Mucosa of stomach (tissue), 1 donor: ENCODE results near the gene TMEM256.
"Not testable (repeated sequence)": the region's sequence is repeated elsewhere in the genome, so short reads cannot be mapped to it uniquely, and the experiment has no call there.

Experiments used
- H3K27me3 ChIP-seq: one replicate; pipeline ENCODE4 v1.7.0; 2013; ENCODE audit warnings: mild to moderate bottlenecking, low read length; ENCODE audit not compliant: control insufficient read depth, insufficient read depth
- H3K36me3 ChIP-seq: one replicate; pipeline ENCODE4 v1.7.0; 2013; ENCODE audit warnings: low read length; ENCODE audit not compliant: control insufficient read depth, insufficient read depth
- H3K4me1 ChIP-seq: one replicate; pipeline ENCODE4 v1.7.0; 2013; ENCODE audit warnings: mild to moderate bottlenecking, low read length; ENCODE audit not compliant: control insufficient read depth, insufficient read depth
- H3K4me3 ChIP-seq: one replicate; pipeline ENCODE4 v1.7.0; 2013; ENCODE audit warnings: low read length
- H3K9ac ChIP-seq: one replicate; pipeline ENCODE4 v1.7.0; 2013; ENCODE audit warnings: mild to moderate bottlenecking, low read length, moderate library complexity
- H3K9me3 ChIP-seq: one replicate; pipeline ENCODE4 v1.7.0; 2013; ENCODE audit warnings: mild to moderate bottlenecking, low read length, moderate library complexity; ENCODE audit not compliant: control insufficient read depth
- donor health status: Pancreatic carcinoma.

The TMEM256 gene

DNA sequence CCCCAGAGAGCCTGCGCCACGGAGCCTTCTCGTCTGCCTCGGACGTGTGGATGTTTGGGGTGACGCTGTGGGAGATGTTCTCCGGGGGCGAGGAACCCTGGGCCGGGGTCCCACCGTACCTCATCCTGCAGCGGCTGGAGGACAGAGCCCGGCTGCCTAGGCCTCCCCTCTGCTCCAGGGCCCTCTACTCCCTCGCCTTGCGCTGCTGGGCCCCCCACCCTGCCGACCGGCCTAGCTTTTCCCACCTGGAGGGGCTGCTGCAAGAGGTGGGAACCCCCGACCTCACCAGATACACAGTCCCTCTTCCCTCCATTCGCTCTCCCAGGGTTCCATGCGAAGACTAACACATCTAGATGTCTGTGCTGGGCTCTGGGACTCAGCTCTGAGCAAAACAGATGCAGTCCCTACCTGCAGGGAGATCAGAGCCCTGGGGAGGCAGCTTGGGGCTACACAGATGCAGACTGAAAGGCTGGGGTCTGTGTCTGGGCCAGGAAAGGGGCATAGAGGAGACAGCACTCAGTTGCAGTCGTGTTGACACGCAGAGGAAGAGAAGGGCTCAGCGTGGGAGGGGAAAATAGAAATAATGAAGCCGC, 19.3 kb downstream of the TMEM256 start:
- peaks cover 10% of the 10 kb centered on the region for H3K4me1 ChIP-seq
- H3K27me3 ChIP-seq: no peaks in the 10 kb centered on the region
- peaks cover 17% of the 10 kb centered on the region for H3K36me3 ChIP-seq
- no peaks in the 10 kb centered on the region for H3K9me3 ChIP-seq
- no peak overlapping the region for H3K9ac ChIP-seq
- H3K4me3 ChIP-seq: no peak overlapping the region

DNA sequence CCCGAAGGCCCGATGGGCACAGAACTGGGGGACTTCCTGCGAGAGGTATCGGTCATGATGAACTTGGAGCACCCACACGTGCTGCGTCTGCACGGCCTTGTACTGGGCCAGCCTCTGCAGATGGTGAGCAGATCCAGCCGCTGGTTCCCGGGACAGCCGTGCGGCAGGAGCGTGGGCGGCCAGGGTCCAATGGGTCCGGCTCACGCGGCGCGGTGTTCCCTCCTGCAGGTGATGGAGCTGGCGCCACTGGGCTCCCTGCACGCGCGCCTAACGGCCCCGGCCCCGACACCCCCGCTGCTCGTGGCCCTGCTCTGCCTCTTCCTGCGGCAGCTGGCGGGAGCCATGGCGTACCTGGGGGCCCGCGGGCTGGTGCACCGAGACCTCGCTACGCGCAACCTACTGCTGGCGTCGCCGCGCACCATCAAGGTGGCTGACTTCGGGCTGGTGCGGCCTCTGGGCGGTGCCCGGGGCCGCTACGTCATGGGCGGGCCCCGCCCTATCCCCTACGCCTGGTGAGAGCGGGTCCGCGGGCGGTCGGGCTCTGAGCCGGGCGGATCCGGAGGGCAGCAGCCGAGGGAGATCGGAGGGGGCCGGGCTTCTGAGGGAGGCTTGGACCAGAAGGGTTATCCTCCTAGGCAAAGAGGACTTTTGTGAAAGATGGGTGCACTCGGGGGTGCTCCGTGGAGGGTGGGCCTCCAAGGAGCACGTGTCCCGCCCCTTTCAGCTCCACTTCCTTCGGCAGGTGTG, 20.0 kb downstream of the TMEM256 start:
- Histone ChIP-seq H3K9me3 (no peaks in the 10 kb centered on the region), H3K4me3 (no peak overlapping the region), H3K9ac (no peak overlapping the region), H3K4me1 (peaks cover 10% of the 10 kb centered on the region), H3K36me3 (peaks cover 11% of the 10 kb centered on the region), H3K27me3 (no peaks in the 10 kb centered on the region)

GRCh38 chr17:7383371-7383741, 20.5 kb downstream of the TMEM256 start:
- no peak overlapping the region for H3K4me3 ChIP-seq
- no peaks in the 10 kb centered on the region for H3K9me3 ChIP-seq
- H3K27me3 ChIP-seq: no peaks in the 10 kb centered on the region
- H3K9ac ChIP-seq: no peak overlapping the region
- peaks cover 6% of the 10 kb centered on the region for H3K36me3 ChIP-seq
- H3K4me1 ChIP-seq: peaks cover 10% of the 10 kb centered on the region

DNA sequence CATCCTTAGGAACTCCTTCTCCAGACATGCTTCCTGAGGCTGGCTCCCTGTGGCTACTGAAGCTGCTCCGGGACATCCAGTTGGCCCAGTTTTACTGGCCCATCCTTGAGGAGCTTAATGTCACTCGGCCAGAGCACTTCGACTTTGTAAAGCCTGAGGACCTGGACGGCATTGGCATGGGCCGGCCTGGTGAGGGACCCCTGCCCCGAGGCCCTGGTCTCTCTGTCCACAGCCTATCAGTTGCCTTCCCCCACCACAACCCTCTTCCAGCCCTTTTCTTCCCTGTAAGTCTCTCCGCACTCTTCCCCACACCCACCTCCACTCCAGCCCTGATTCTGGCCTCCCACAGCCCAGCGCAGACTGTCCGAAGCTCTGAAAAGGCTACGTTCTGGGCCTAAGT, 21.0 kb downstream of the TMEM256 start:
- Histone ChIP-seq H3K4me3 (no peak overlapping the region), H3K4me1 (peaks cover 10% of the 10 kb centered on the region), H3K27me3 (no peaks in the 10 kb centered on the region), H3K36me3 (peaks cover 6% of the 10 kb centered on the region), H3K9me3 (no peaks in the 10 kb centered on the region), H3K9ac (no peak overlapping the region)

GRCh38 chr17:7380855-7381683, 22.8 kb downstream of the TMEM256 start, which contains the start of gene TNK1:
Gene TNK1 (plus strand): TSS chr17:7381089. CDS start chr17:7382927, 1,838 bp downstream.
- peaks cover 6% of the 10 kb centered on the region for H3K36me3 ChIP-seq
- peaks cover 10% of the 10 kb centered on the region for H3K4me1 ChIP-seq
- H3K9ac ChIP-seq: peak within 1 kb of the TSS; percentile 81
- no peaks in the 10 kb centered on the region for H3K9me3 ChIP-seq
- H3K4me3 ChIP-seq: peak within 1 kb of the TSS; percentile 52
- no peaks in the 10 kb centered on the region for H3K27me3 ChIP-seq

DNA sequence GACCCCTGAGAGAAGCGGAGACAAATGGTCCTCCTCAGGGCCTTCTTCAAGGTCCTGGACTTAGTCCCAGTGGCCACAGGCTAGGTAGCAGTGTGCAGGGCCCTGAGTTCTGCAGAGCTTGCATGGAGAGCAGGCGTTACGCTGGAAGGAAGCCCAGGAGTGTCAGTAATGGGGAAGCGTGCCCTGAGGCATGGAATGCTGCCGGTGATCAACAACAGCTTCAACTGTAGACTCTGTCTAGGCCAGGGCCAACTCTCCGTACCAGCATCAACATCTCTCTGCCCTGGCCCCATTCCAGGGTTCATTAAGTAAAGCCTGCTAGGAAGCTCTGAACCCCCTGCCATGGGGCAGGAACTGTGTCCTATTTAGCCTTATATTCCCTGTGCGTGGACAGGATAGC, 23.6 kb downstream of the TMEM256 start:
- H3K36me3 ChIP-seq: peaks cover 6% of the 10 kb centered on the region
- H3K9ac ChIP-seq: peak overlapping the region; percentile 81
- H3K9me3 ChIP-seq: no peaks in the 10 kb centered on the region
- peaks cover 10% of the 10 kb centered on the region for H3K4me1 ChIP-seq
- peak overlapping the region; percentile 52 for H3K4me3 ChIP-seq
- no peaks in the 10 kb centered on the region for H3K27me3 ChIP-seq

DNA sequence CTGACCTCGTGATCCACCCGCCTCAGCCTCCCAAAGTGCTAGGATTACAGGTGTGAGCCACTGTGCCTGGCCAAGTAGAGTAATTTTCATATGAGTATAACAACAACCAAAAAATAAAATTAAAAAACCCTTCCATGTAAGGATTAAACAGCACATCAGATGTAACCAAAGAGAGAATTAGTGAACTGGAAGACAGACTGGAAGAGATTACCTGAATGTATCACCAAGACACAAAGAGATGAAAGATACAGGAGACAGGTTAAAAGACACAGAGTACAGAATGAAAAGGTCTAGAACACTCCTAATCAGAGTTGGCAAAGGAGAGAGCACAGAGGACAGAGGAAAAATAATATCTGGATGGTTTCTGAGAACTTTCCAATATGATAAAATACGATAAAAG, 24.8 kb downstream of the TMEM256 start:
- Histone ChIP-seq H3K36me3 (no peaks in the 10 kb centered on the region), H3K4me3 (no peak overlapping the region), H3K4me1 (peaks cover 10% of the 10 kb centered on the region), H3K9ac (no peak overlapping the region), H3K9me3 (no peaks in the 10 kb centered on the region), H3K27me3 (no peaks in the 10 kb centered on the region)

DNA sequence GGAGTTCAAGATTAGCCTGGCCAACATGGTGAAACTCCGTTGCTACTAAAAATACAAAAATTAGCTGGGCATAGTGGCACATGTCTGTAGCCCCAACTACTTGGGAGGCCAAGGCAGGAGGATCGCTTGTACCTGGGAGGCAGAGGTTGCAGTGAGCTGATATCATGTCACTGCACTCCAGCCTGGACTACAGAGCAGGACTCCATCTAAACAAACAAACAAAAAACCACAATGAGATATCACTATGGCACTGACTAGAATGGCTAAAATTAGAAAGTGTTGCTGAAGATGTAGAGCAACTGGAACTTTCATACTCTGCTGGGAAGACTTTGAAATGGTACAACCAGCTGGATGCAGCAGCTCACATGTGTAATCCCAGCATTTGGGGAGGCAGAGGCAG, 29.5 kb downstream of the TMEM256 start:
- Histone ChIP-seq H3K4me3 (no peak overlapping the region), H3K36me3 (no peaks in the 10 kb centered on the region), H3K9ac (no peak overlapping the region), H3K9me3 (no peaks in the 10 kb centered on the region), H3K4me1 (no peaks in the 10 kb centered on the region), H3K27me3 (peaks cover 5% of the 10 kb centered on the region)

GRCh38 chr17:7370853-7371252, 33.0 kb downstream of the TMEM256 start:
- Histone ChIP-seq H3K4me1 (no peaks in the 10 kb centered on the region), H3K36me3 (no peaks in the 10 kb centered on the region), H3K9me3 (no peaks in the 10 kb centered on the region), H3K4me3 (no peak overlapping the region), H3K9ac (no peak overlapping the region), H3K27me3 (peaks cover 6% of the 10 kb centered on the region)

GRCh38 chr17:7369825-7370224, 34.1 kb downstream of the TMEM256 start:
- Histone ChIP-seq H3K4me3 (no peak overlapping the region), H3K4me1 (no peaks in the 10 kb centered on the region)

GRCh38 chr17:7368599-7368994, 35.3 kb downstream of the TMEM256 start:
- H3K4me1 ChIP-seq, H3K9ac ChIP-seq, H3K9me3 ChIP-seq, H3K27me3 ChIP-seq, H3K36me3 ChIP-seq, H3K4me3 ChIP-seq: not testable (repeated sequence)

More at GRCh38 chr17:7369825-7370224, 34.1 kb downstream of the TMEM256 start:
- Histone ChIP-seq H3K27me3 (peaks cover 6% of the 10 kb centered on the region), H3K9ac (no peak overlapping the region), H3K9me3 (no peaks in the 10 kb centered on the region), H3K36me3 (no peaks in the 10 kb centered on the region)
